PC-3 (cell line): Measurements from ENCODE around the gene ZNF701. TPM values are rescaled to one million over a fixed set of nuclear protein-coding genes. Genes with fewer than 3 reads are reported as not detected.
"Not testable (repeated sequence)": the region's sequence is repeated elsewhere in the genome, so short reads cannot be mapped to it uniquely, and the experiment has no call there.

Experiments used
- ATAC-seq: fragments of 200-7000 bp; cut with Tn5 transposase; 2 replicates; pipeline ENCODE4 v1.9.1; 2020; ENCODE audit warnings: mild to moderate bottlenecking, moderate library complexity
- BruUV-seq: library from RNA; stranded (reverse); fragments of 400-500 nt; replicated peaks from 2 replicates; lab custom pipeline; 2021; lab: Mats Ljungman, UMichigan
- CTCF ChIA-PET: fragments of 300-600 bp; sonication (Branson Sonifier 250); formaldehyde crosslinking; loops from one replicate; lab custom pipeline; 2022; ENCODE audit warnings: antibody characterized with exemption; lab: Charles Lee
- POLR2A ChIA-PET: fragments of 300-600 bp; sonication (Branson Sonifier 250); formaldehyde crosslinking; loops from one replicate; lab custom pipeline; 2022; ENCODE audit warnings: antibody characterized with exemption; ENCODE audit not compliant: unreplicated experiment; lab: Charles Lee
- DNase-seq: peaks from one replicate; pipeline ENCODE4 v3.0.0-alpha.2; 2015
- H2AFZ ChIP-seq: fragments of 300-600 bp; sonication (generic); 2 replicates; pipeline ENCODE4 v1.6.0; 2016; ENCODE audit warnings: antibody characterized with exemption, low read length
- H3F3A ChIP-seq: fragments of 300-600 bp; sonication (generic); one replicate; pipeline ENCODE4 v1.6.0; 2017; ENCODE audit warnings: antibody characterized with exemption, low read length, control low read depth, mild to moderate bottlenecking; ENCODE audit not compliant: unreplicated experiment
- H3K27ac ChIP-seq: fragments of 300-600 bp; sonication (generic); 2 replicates; pipeline ENCODE4 v1.5.1; 2016; ENCODE audit warnings: mild to moderate bottlenecking, low read length
- H3K27me3 ChIP-seq: fragments of 300-600 bp; sonication (generic); 2 replicates; pipeline ENCODE4 v1.6.1; 2016; ENCODE audit warnings: low read length, mixed read lengths
- H3K36me3 ChIP-seq: fragments of 300-600 bp; sonication (generic); 2 replicates; pipeline ENCODE4 v1.6.1; 2016; ENCODE audit warnings: low read depth, mixed run types, low read length, mixed read lengths
- H3K4me1 ChIP-seq: fragments of 300-600 bp; sonication (generic); 2 replicates; pipeline ENCODE4 v1.5.1; 2016; ENCODE audit warnings: low read length; ENCODE audit not compliant: insufficient read depth
- H3K4me2 ChIP-seq: fragments of 300-600 bp; sonication (generic); 2 replicates; pipeline ENCODE4 v1.6.0; 2016; ENCODE audit warnings: low read length
- H3K4me3 ChIP-seq: fragments of 300-600 bp; sonication (generic); 2 replicates; pipeline ENCODE4 v1.5.1; 2016; ENCODE audit warnings: mild to moderate bottlenecking, low read length, mixed read lengths
- H3K79me2 ChIP-seq: fragments of 300-600 bp; sonication (generic); 2 replicates; pipeline ENCODE4 v1.6.1; 2017; ENCODE audit warnings: low read length, mixed read lengths
- H3K9ac ChIP-seq: fragments of 300-600 bp; sonication (generic); 2 replicates; pipeline ENCODE4 v1.6.0; 2016; ENCODE audit warnings: mild to moderate bottlenecking, low read length
- H3K9me2 ChIP-seq: fragments of 300-600 bp; sonication (generic); replicated peaks from 2 replicates; pipeline ENCODE4 v1.6.1; 2016; ENCODE audit warnings: mixed run types, low read length, mixed read lengths
- H3K9me3 ChIP-seq: fragments of 300-600 bp; sonication (generic); 2 replicates; pipeline ENCODE4 v1.6.1; 2016; ENCODE audit warnings: low read length, mixed read lengths
- H4K20me1 ChIP-seq: fragments of 300-600 bp; sonication (generic); 2 replicates; pipeline ENCODE4 v1.6.1; 2016; ENCODE audit warnings: low read length, mixed read lengths
- CTCF ChIP-seq: fragments of 300-600 bp; sonication (generic); conservative IDR thresholded peaks from 2 replicates; pipeline ENCODE4 v1.5.1; 2017; ENCODE audit warnings: antibody characterized with exemption, low read depth, mild to moderate bottlenecking, low read length
- EZH2 ChIP-seq: fragments of 300-600 bp; sonication (generic); IDR thresholded peaks from one replicate; pipeline ENCODE4 v1.6.1; 2017; ENCODE audit warnings: antibody characterized with exemption, mild to moderate bottlenecking, low read length; ENCODE audit not compliant: unreplicated experiment
- EZH2phosphoT487 ChIP-seq: fragments of 300-600 bp; sonication (generic); IDR thresholded peaks from 2 replicates; pipeline ENCODE4 v1.6.1; 2018; ENCODE audit warnings: mild to moderate bottlenecking, antibody characterized with exemption, low read length, borderline replicate concordance
- intact Hi-C: fragments of 100-400 bp; cut with micrococcal nuclease; formaldehyde crosslinking; loops from 2 replicates; pipeline ENCODE4 v1.9.0; 2023
- total RNA-seq: library from RNA; depleted of rRNA; stranded (reverse); fragments of >200 nt; gene quantifications from 2 replicates; pipeline ENCODE4 v1.2.3, GENCODE V29; 2014

ZNF701 gene
- total RNA-seq, 1 experiment from 2014 or later = 13.2 TPM

DNA sequence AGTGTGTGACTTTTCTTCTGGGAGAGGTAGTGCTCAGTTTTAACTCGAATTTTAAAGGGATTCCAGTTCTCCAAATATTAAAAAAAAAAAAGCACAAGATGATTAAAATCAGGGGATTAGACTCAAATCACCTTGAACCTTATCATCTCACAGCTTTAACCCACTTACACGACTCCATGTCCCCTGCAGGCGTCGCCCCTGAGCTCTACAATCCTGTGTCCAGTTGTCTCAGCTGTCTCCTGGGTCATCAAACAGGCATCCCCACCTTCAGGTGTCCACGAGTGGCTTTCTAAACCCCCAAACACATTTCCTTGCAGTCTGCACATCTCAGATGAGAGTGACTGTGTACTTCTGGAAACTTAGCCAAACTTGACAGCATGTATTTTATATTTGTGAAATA is 28.5 kb upstream of the ZNF701 start:
- ATAC-seq (no peak), DNase-seq (no peak)
- no peak overlapping the region for H3K4me3 ChIP-seq
- H3F3A ChIP-seq = no peaks in the 10 kb centered on the region
- peaks cover 17% of the 10 kb centered on the region; the same call in 1 of the 2 replicates for H3K9me3 ChIP-seq
- no peak overlapping the region for H3K27ac ChIP-seq
- no TSS peak for BruUV-seq
- no peaks in the 10 kb centered on the region; the same call in 1 of the 2 replicates for H3K4me1 ChIP-seq
- H3K79me2 ChIP-seq = no peaks in the 10 kb centered on the region
- intact Hi-C loops = no loop called here
- POLR2A ChIA-PET = no interaction called here
- H2AFZ ChIP-seq = no peak overlapping the region
- no peak overlapping the region for H3K4me2 ChIP-seq
- H3K9me2 ChIP-seq = no peaks in the 10 kb centered on the region
- peaks cover 71% of the 10 kb centered on the region for H3K36me3 ChIP-seq
- CTCF ChIA-PET = no interaction called here
- TF ChIP-seq CTCF (no peak), EZH2phosphoT487 (no peak), EZH2 (no peak)
- no peaks in the 10 kb centered on the region for H3K27me3 ChIP-seq
- H3K9ac ChIP-seq = no peak overlapping the region
- H4K20me1 ChIP-seq = no peaks in the 10 kb centered on the region

- BruUV-seq, H3K9me2 ChIP-seq, H3F3A ChIP-seq, H4K20me1 ChIP-seq, POLR2A ChIA-PET, H3K27ac ChIP-seq, H3K27me3 ChIP-seq, H3K79me2 ChIP-seq, H3K9ac ChIP-seq, DNase-seq, intact Hi-C loops, H3K4me1 ChIP-seq, H3K4me2 ChIP-seq, H3K4me3 ChIP-seq, CTCF ChIA-PET, ATAC-seq, H2AFZ ChIP-seq: not testable (repeated sequence)
- H3K36me3 ChIP-seq = peaks cover 75% of the 10 kb centered on the region
- H3K9me3 ChIP-seq = peaks cover 17% of the 10 kb centered on the region; the same call in 1 of the 2 replicates
Measured at GRCh38 chr19:52542541-52542940, 27.5 kb upstream of the ZNF701 start.

GRCh38 chr19:52542984-52543664 is 27.0 kb upstream of the ZNF701 start:
- Histone ChIP-seq H3K4me3 (no peak overlapping the region), H3K9me3 (peaks cover 17% of the 10 kb centered on the region; the same call in 1 of the 2 replicates), H3K4me1 (no peaks in the 10 kb centered on the region; the same call in 1 of the 2 replicates), H2AFZ (no peak overlapping the region), H3K9me2 (no peaks in the 10 kb centered on the region), H3K9ac (no peak overlapping the region), H3K27ac (no peak overlapping the region), H3K79me2 (no peaks in the 10 kb centered on the region), H4K20me1 (no peaks in the 10 kb centered on the region), H3F3A (no peaks in the 10 kb centered on the region), H3K27me3 (no peaks in the 10 kb centered on the region), H3K4me2 (no peak overlapping the region), H3K36me3 (peaks cover 80% of the 10 kb centered on the region)
- ChIA-PET CTCF (no interaction called here), POLR2A (no interaction called here)
- ATAC-seq (no peak; the same call in 1 of the 2 replicates), DNase-seq (peak; percentile 11)
- BruUV-seq = no TSS peak
- intact Hi-C loops = no loop called here
- TF ChIP-seq EZH2 = no peak
- TF ChIP-seq EZH2phosphoT487 = no peak
- TF ChIP-seq CTCF = no peak
